Measurements from ENCODE around the gene RHOT2. TPM values are rescaled to one million over a fixed set of nuclear protein-coding genes. Genes with fewer than 3 reads are reported as not detected.
"Not testable (repeated sequence)": the region's sequence is repeated elsewhere in the genome, so short reads cannot be mapped to it uniquely, and the experiment has no call there.

Gene RHOT2
- total RNA-seq, 2 donors from 2014 or later: 62.0 to 80.4 TPM

GRCh38 chr16:684961-685696 lies 17.2 kb downstream of the RHOT2 start:
- no peak for ATAC-seq (ENCODE audit: insufficient number of reproducible peaks, low FRiP score, low read depth)
- peaks cover 25% of the 10 kb centered on the region for H3K36me3 ChIP-seq
- peak overlapping the region; percentile 87 for H3K4me3 ChIP-seq
- H3K9me3 ChIP-seq: no peaks in the 10 kb centered on the region
- TF ChIP-seq CTCF (IDR thresholded peaks at IDR 0.05): no peak
- H3K4me1 ChIP-seq (ENCODE audit: control insufficient read depth in 1 of 2, low read depth in 2 of 2): peaks cover 39 to 57% of the 10 kb centered on the region in 2 donors
- H3K27me3 ChIP-seq (replicated peaks; ENCODE audit: insufficient read depth): no peaks in the 10 kb centered on the region
- H3K27ac ChIP-seq: no peak overlapping the region
- no peak for DNase-seq (ENCODE audit: low spot score)

GRCh38 chr16:685967-686366 lies 18.0 kb downstream of the RHOT2 start:
- H3K27me3 ChIP-seq (replicated peaks; ENCODE audit: insufficient read depth): no peaks in the 10 kb centered on the region
- peaks cover 25% of the 10 kb centered on the region for H3K36me3 ChIP-seq
- H3K27ac ChIP-seq: no peak overlapping the region
- ATAC-seq (ENCODE audit: insufficient number of reproducible peaks, low FRiP score, low read depth) (no peak), DNase-seq (ENCODE audit: low spot score) (no peak)
- H3K4me3 ChIP-seq: no peak overlapping the region
- H3K4me1 ChIP-seq (ENCODE audit: control insufficient read depth in 1 of 2, low read depth in 2 of 2): peaks cover 41 to 57% of the 10 kb centered on the region in 2 donors
- TF ChIP-seq CTCF (IDR thresholded peaks at IDR 0.05): no peak
- no peaks in the 10 kb centered on the region for H3K9me3 ChIP-seq

GRCh38 chr16:686459-687260 lies 18.7 kb downstream of the RHOT2 start:
- TF ChIP-seq CTCF (IDR thresholded peaks at IDR 0.05): no peak
- Histone ChIP-seq H3K4me1 (ENCODE audit: control insufficient read depth in 1 of 2, low read depth in 2 of 2) (peaks cover 34 to 50% of the 10 kb centered on the region in 2 donors), H3K27ac (no peak overlapping the region), H3K9me3 (no peaks in the 10 kb centered on the region), H3K4me3 (no peak overlapping the region), H3K36me3 (peaks cover 22% of the 10 kb centered on the region), H3K27me3 (replicated peaks; ENCODE audit: insufficient read depth) (no peaks in the 10 kb centered on the region)
- no peak for DNase-seq (ENCODE audit: low spot score)
- ATAC-seq (ENCODE audit: insufficient number of reproducible peaks, low FRiP score, low read depth): no peak

GRCh38 chr16:687499-687898 lies 19.6 kb downstream of the RHOT2 start:
- ATAC-seq (ENCODE audit: insufficient number of reproducible peaks, low FRiP score, low read depth) (no peak), DNase-seq (ENCODE audit: low spot score) (no peak)
- H3K27ac ChIP-seq: no peak overlapping the region
- H3K27me3 ChIP-seq (replicated peaks; ENCODE audit: insufficient read depth): no peaks in the 10 kb centered on the region
- peaks cover 14% of the 10 kb centered on the region for H3K36me3 ChIP-seq
- H3K4me1 ChIP-seq (ENCODE audit: control insufficient read depth in 1 of 2, low read depth in 2 of 2): peaks cover 29 to 42% of the 10 kb centered on the region in 2 donors
- H3K4me3 ChIP-seq: no peak overlapping the region
- H3K9me3 ChIP-seq: no peaks in the 10 kb centered on the region
- TF ChIP-seq CTCF (IDR thresholded peaks at IDR 0.05): no peak

GRCh38 chr16:689175-689897 lies 21.4 kb downstream of the RHOT2 start:
- no peak for TF ChIP-seq CTCF (IDR thresholded peaks at IDR 0.05)
- peaks cover 24 to 35% of the 10 kb centered on the region in 2 donors for H3K4me1 ChIP-seq (ENCODE audit: control insufficient read depth in 1 of 2, low read depth in 2 of 2)
- H3K36me3 ChIP-seq: peaks cover 6% of the 10 kb centered on the region
- ATAC-seq (ENCODE audit: insufficient number of reproducible peaks, low FRiP score, low read depth): no peak
- peak overlapping the region; percentile 100 for H3K4me3 ChIP-seq
- H3K27ac ChIP-seq: peak overlapping the region; percentile 76 to 85
- H3K9me3 ChIP-seq: no peaks in the 10 kb centered on the region
- DNase-seq (ENCODE audit: low spot score): no peak
- H3K27me3 ChIP-seq (replicated peaks; ENCODE audit: insufficient read depth): peaks cover 2% of the 10 kb centered on the region

GRCh38 chr16:691242-691641 lies 23.3 kb downstream of the RHOT2 start:
- not testable (repeated sequence) for H3K4me3 ChIP-seq; H3K27ac ChIP-seq; H3K9me3 ChIP-seq; ATAC-seq (ENCODE audit: insufficient number of reproducible peaks, low FRiP score, low read depth); H3K36me3 ChIP-seq; DNase-seq (ENCODE audit: low spot score); H3K27me3 ChIP-seq (replicated peaks; ENCODE audit: insufficient read depth)
- H3K4me1 ChIP-seq (ENCODE audit: control insufficient read depth in 1 of 2, low read depth in 2 of 2): peaks cover 18 to 28% of the 10 kb centered on the region in 2 donors

Measured in thoracic aorta (tissue), 2 donors.